T47D (cell line): ENCODE data around the gene TIGIT.

ENCODE experiments used
- DNase-seq, 2 experiments: peaks; one replicate each; pipeline versions ENCODE4 v3.0.0 to v3.0.0-alpha.2; 2011 to 2012; ENCODE audit warnings: low read depth in 1 of 2, low spot score in 1 of 2
- JUND ChIP-seq: IDR thresholded peaks from 2 replicates; pipeline ENCODE4 v1.6.1; 2012; ENCODE audit warnings: low read depth
- in situ Hi-C: cut with HindIII; loops from 2 replicates; pipeline ENCODE4 v1.10.0; 2016; ENCODE audit warnings: low sequenced_read_pairs, low pct_unique_long_range_greater_than_20kb

TIGIT gene

GRCh38 chr3:114290911-114291901, 2.6 kb upstream of the TIGIT start:
- peak in 1 of 2 experiments; percentile 32 for DNase-seq
- no peak for TF ChIP-seq JUND
- in situ Hi-C loops, result no loop called here

GRCh38 chr3:114294940-114295480, 1.2 kb downstream of the TIGIT start:
- no peak for TF ChIP-seq JUND
- DNase-seq, result no peak
- in situ Hi-C loops, result no loop called here

GRCh38 chr3:114295946-114296345, 2.1 kb downstream of the TIGIT start:
- TF ChIP-seq JUND, result no peak
- no peak for DNase-seq
- in situ Hi-C loops, result no loop called here

GRCh38 chr3:114299421-114299820, 5.6 kb downstream of the TIGIT start:
- no peak for TF ChIP-seq JUND
- in situ Hi-C loops, result no loop called here
- DNase-seq, result peak; percentile 50 to 61

GRCh38 chr3:114299941-114300624, 6.3 kb downstream of the TIGIT start:
- no peak for DNase-seq
- no peak for TF ChIP-seq JUND
- in situ Hi-C loops, result no loop called here

- TF ChIP-seq JUND, result no peak
- in situ Hi-C loops, result no loop called here
Observed at GRCh38 chr3:114307222-114307830, 13.5 kb downstream of the TIGIT start.

GRCh38 chr3:114307832-114308231, 14.0 kb downstream of the TIGIT start:
- DNase-seq, result no peak
- in situ Hi-C loops, result no loop called here
- no peak for TF ChIP-seq JUND

More at GRCh38 chr3:114307222-114307830, 13.5 kb downstream of the TIGIT start:
- no peak for DNase-seq

- DNase-seq, result no peak
- no peak for TF ChIP-seq JUND
- in situ Hi-C loops, result no loop called here
Observed at GRCh38 chr3:114308377-114308776, 14.5 kb downstream of the TIGIT start.

- no peak for DNase-seq
- in situ Hi-C loops, result no loop called here
- no peak for TF ChIP-seq JUND
Observed at GRCh38 chr3:114308830-114309229, 15.0 kb downstream of the TIGIT start.

- DNase-seq, result no peak
- TF ChIP-seq JUND, result no peak
- in situ Hi-C loops, result no loop called here
Observed at GRCh38 chr3:114310695-114311094, 16.9 kb downstream of the TIGIT start.

- in situ Hi-C loops, result no loop called here
- DNase-seq, result no peak
- no peak for TF ChIP-seq JUND
Observed at GRCh38 chr3:114313426-114313825, 19.6 kb downstream of the TIGIT start.

- no peak for DNase-seq
- in situ Hi-C loops, result no loop called here
- TF ChIP-seq JUND, result no peak
Observed at GRCh38 chr3:114314282-114314681, 20.5 kb downstream of the TIGIT start.
